Suprapubic skin (tissue), 4 donors: ENCODE data around the gene SAMD11. TPM values are rescaled to one million over a fixed set of nuclear protein-coding genes. Genes with fewer than 3 reads are reported as not detected.

Source experiments
- DNase-seq, 2 donors: peaks; one replicate each; pipeline ENCODE4 v3.0.0-alpha.2; 2019; ENCODE audit warnings: low spot score in 2 of 2
- H3K27ac ChIP-seq: fragments of 200-600 bp; sonication (generic); one replicate; pipeline ENCODE4 v1.5.1; 2019
- H3K27me3 ChIP-seq: fragments of 200-600 bp; sonication (generic); one replicate; pipeline ENCODE4 v1.5.1; 2019
- H3K36me3 ChIP-seq: fragments of 200-600 bp; sonication (generic); one replicate; pipeline ENCODE4 v1.5.1; 2019
- H3K4me1 ChIP-seq: fragments of 200-600 bp; sonication (generic); one replicate; pipeline ENCODE4 v1.5.1; 2019
- H3K4me3 ChIP-seq: fragments of 200-600 bp; sonication (generic); one replicate; pipeline ENCODE4 v1.5.1; 2019; ENCODE audit warnings: mild to moderate bottlenecking
- H3K9me3 ChIP-seq: fragments of 200-600 bp; sonication (generic); one replicate; pipeline ENCODE4 v1.5.1; 2019
- CTCF ChIP-seq, 2 donors: fragments of 200-600 bp in 1 of 2; fragments of 450-650 bp in 1 of 2; sonication (generic) in 1 of 2; IDR thresholded peaks; one replicate each; pipeline ENCODE4 v1.5.1; 2016 to 2019; ENCODE audit warnings: antibody characterized with exemption in 2 of 2, mild to moderate bottlenecking in 1 of 2, moderate library complexity in 1 of 2
- EP300 ChIP-seq: sonication (generic); formaldehyde crosslinking; IDR thresholded peaks from one replicate; pipeline ENCODE4 v1.6.1; 2017; ENCODE audit warnings: antibody characterized with exemption
- POLR2A ChIP-seq, 2 donors: fragments of 450-650 bp; IDR thresholded peaks; one replicate each; pipeline ENCODE4 v1.6.1; 2017; ENCODE audit warnings: antibody characterized with exemption in 2 of 2, mild to moderate bottlenecking in 2 of 2, moderate library complexity in 2 of 2
- POLR2AphosphoS5 ChIP-seq, 3 donors: sonication (generic); formaldehyde crosslinking; IDR thresholded peaks; one replicate each; pipeline ENCODE4 v1.6.1; 2017; ENCODE audit warnings: antibody characterized with exemption in 3 of 3
- WGBS: methylation state at CpG from one replicate; pipeline ENCODE4 v1.1.5; 2018; 5-methylcytosine and 5-hydroxymethylcytosine counted together
- total RNA-seq, 4 donors: library from RNA; depleted of rRNA; stranded (reverse); fragments of >200 nt; gene quantifications; one replicate each; pipeline ENCODE4 v1.1.0, GENCODE V29; 2016

The SAMD11 gene
- total RNA-seq, 4 donors from 2014 or later, result 0.85 to 2.0 (median 1.5) TPM; not detected in 1

- H3K27me3 ChIP-seq, result peaks cover 65% of the 10 kb centered on the region
- H3K27ac ChIP-seq, result no peak overlapping the region
- 73% methylated on average over 8 of the region's 28 CpGs for WGBS
- no peak for DNase-seq
- H3K4me3 ChIP-seq, result no peak overlapping the region
- TF ChIP-seq POLR2A (IDR thresholded peaks at IDR 0.05) (no peak), EP300 (no peak), POLR2AphosphoS5 (IDR thresholded peaks at IDR 0.05) (no peak), CTCF (IDR thresholded peaks at IDR 0.05) (no peak)
- no peaks in the 10 kb centered on the region for H3K36me3 ChIP-seq
- H3K4me1 ChIP-seq, result peaks cover 29% of the 10 kb centered on the region
- H3K9me3 ChIP-seq, result no peaks in the 10 kb centered on the region
These were observed 49.2 kb downstream of the SAMD11 start for GRCh38 chr1:972726-973458.

- WGBS, result 77% methylated on average over 7 of the region's 28 CpGs
- peaks cover 25% of the 10 kb centered on the region for H3K4me1 ChIP-seq
- TF ChIP-seq CTCF (IDR thresholded peaks at IDR 0.05) (no peak), EP300 (no peak), POLR2A (IDR thresholded peaks at IDR 0.05) (no peak), POLR2AphosphoS5 (IDR thresholded peaks at IDR 0.05) (no peak)
These were observed 50.0 kb downstream of the SAMD11 start for GRCh38 chr1:973459-974292.

GRCh38 chr1:974293-974640, 50.5 kb downstream of the SAMD11 start:
- TF ChIP-seq CTCF (IDR thresholded peaks at IDR 0.05) (no peak), POLR2AphosphoS5 (IDR thresholded peaks at IDR 0.05) (no peak), POLR2A (IDR thresholded peaks at IDR 0.05) (no peak)
- H3K9me3 ChIP-seq, result no peaks in the 10 kb centered on the region
- no peak overlapping the region for H3K4me3 ChIP-seq
- H3K36me3 ChIP-seq, result no peaks in the 10 kb centered on the region
- 100% methylated on average over 3 of the region's 11 CpGs for WGBS
- peaks cover 25% of the 10 kb centered on the region for H3K4me1 ChIP-seq
- DNase-seq, result no peak
- H3K27ac ChIP-seq, result no peak overlapping the region
- H3K27me3 ChIP-seq, result peaks cover 74% of the 10 kb centered on the region

More at GRCh38 chr1:973459-974292, 50.0 kb downstream of the SAMD11 start:
- H3K27me3 ChIP-seq, result peaks cover 68% of the 10 kb centered on the region
- no peak overlapping the region for H3K4me3 ChIP-seq
- no peaks in the 10 kb centered on the region for H3K36me3 ChIP-seq
- no peak for DNase-seq
- H3K9me3 ChIP-seq, result no peaks in the 10 kb centered on the region
- no peak overlapping the region for H3K27ac ChIP-seq

GRCh38 chr1:974687-975328, 51.1 kb downstream of the SAMD11 start:
- peaks cover 75% of the 10 kb centered on the region for H3K27me3 ChIP-seq
- no peak for DNase-seq
- no peak overlapping the region for H3K27ac ChIP-seq
- TF ChIP-seq CTCF (IDR thresholded peaks at IDR 0.05) (no peak), POLR2AphosphoS5 (IDR thresholded peaks at IDR 0.05) (no peak), POLR2A (IDR thresholded peaks at IDR 0.05) (no peak), EP300 (no peak)
- H3K36me3 ChIP-seq, result no peaks in the 10 kb centered on the region
- WGBS, result 73% methylated on average over 17 of the region's 17 CpGs
- H3K9me3 ChIP-seq, result no peaks in the 10 kb centered on the region
- peaks cover 25% of the 10 kb centered on the region for H3K4me1 ChIP-seq
- no peak overlapping the region for H3K4me3 ChIP-seq

- no peak overlapping the region for H3K4me3 ChIP-seq
- DNase-seq, result no peak
- H3K9me3 ChIP-seq, result no peaks in the 10 kb centered on the region
- WGBS, result 68% methylated on average over 7 of the region's 9 CpGs
- H3K4me1 ChIP-seq, result peaks cover 31% of the 10 kb centered on the region
- peaks cover 75% of the 10 kb centered on the region for H3K27me3 ChIP-seq
- no peak for TF ChIP-seq POLR2A (IDR thresholded peaks at IDR 0.05)
- TF ChIP-seq EP300, result no peak
- TF ChIP-seq CTCF (IDR thresholded peaks at IDR 0.05), result no peak
- TF ChIP-seq POLR2AphosphoS5 (IDR thresholded peaks at IDR 0.05), result no peak
- H3K36me3 ChIP-seq, result no peaks in the 10 kb centered on the region
- H3K27ac ChIP-seq, result no peak overlapping the region
These were observed 51.6 kb downstream of the SAMD11 start for GRCh38 chr1:975365-975764.
